HCT116 (cell line): ENCODE data around the gene CPZ.

ENCODE experiments used
- ATF3 ChIP-seq: IDR thresholded peaks from 2 replicates; pipeline ENCODE4 v1.6.1; 2012
- CEBPB ChIP-seq: IDR thresholded peaks from 2 replicates; pipeline ENCODE4 v1.6.1; 2012; ENCODE audit warnings: low read depth
- CTCF ChIP-seq, 3 experiments: fragments of 200-600 bp in 1 of 3; sonication (generic) in 1 of 3; IDR thresholded peaks in 2 of 3; conservative IDR thresholded peaks in 1 of 3; 2 replicates each; pipeline ENCODE4 v1.5.1; 2012 to 2017; ENCODE audit warnings: low read depth in 2 of 3, low read length in 2 of 3, antibody characterized with exemption in 1 of 3, borderline replicate concordance in 1 of 3, control low read depth in 1 of 3, mild to moderate bottlenecking in 1 of 3, mixed read lengths in 1 of 3, mixed run types in 1 of 3, moderate library complexity in 1 of 3; ENCODE audit not compliant: insufficient read depth in 1 of 3
- EGR1 ChIP-seq: IDR thresholded peaks from 2 replicates; pipeline ENCODE4 v1.6.1; 2012; ENCODE audit warnings: low read depth
- EZH2 ChIP-seq: fragments of 200-600 bp; sonication (generic); IDR thresholded peaks from 2 replicates; pipeline ENCODE4 v1.6.1; 2017; ENCODE audit warnings: antibody characterized with exemption, mixed run types
- RAD21 ChIP-seq: IDR thresholded peaks from 2 replicates; pipeline ENCODE4 v1.6.1; 2012; ENCODE audit warnings: low read depth, mild to moderate bottlenecking
- REST ChIP-seq: IDR thresholded peaks from 2 replicates; pipeline ENCODE4 v1.6.1; 2012; ENCODE audit warnings: low read depth
- TCF7L2 ChIP-seq: IDR thresholded peaks from 2 replicates; pipeline ENCODE4 v1.7.0; 2011; ENCODE audit warnings: borderline replicate concordance, inconsistent platforms; ENCODE audit not compliant: insufficient read depth, insufficient read length; ENCODE audit errors: extremely low read depth
- YY1 ChIP-seq: IDR thresholded peaks from 2 replicates; pipeline ENCODE4 v1.6.1; 2011; ENCODE audit warnings: low read length, low read depth, moderate library complexity, mild to moderate bottlenecking; ENCODE audit not compliant: insufficient replicate concordance; ENCODE audit errors: extremely low read depth

GRCh38 chr4:8649631-8650361, 57.2 kb downstream of the CPZ start:
- TF ChIP-seq CTCF (IDR thresholded peaks at IDR 0.05 in 2 of 3, conservative IDR thresholded peaks at IDR 0.05 in 1 of 3; ENCODE audit: borderline replicate concordance in 1 of 3, insufficient read depth in 1 of 3, low read depth in 2 of 3, low read length in 2 of 3) (no peak), RAD21 (no peak), TCF7L2 (no peak), EZH2 (no peak), YY1 (no peak), CEBPB (no peak), REST (no peak), ATF3 (no peak), EGR1 (no peak)
